HL-60/S4 treated with phorbol 12-myristate 13-acetate at 8.2 ng/mL for 4 days and 3 days (cell line): ENCODE measurements around the gene CDC37L1.

Experiments
- in situ Hi-C: fragments of 300-500 bp; cut with MboI; formaldehyde crosslinking; loops from 2 replicates; pipeline ENCODE4 v1.15.0; 2022; ENCODE audit warnings: low sequenced_read_pairs

CDC37L1 gene

DNA sequence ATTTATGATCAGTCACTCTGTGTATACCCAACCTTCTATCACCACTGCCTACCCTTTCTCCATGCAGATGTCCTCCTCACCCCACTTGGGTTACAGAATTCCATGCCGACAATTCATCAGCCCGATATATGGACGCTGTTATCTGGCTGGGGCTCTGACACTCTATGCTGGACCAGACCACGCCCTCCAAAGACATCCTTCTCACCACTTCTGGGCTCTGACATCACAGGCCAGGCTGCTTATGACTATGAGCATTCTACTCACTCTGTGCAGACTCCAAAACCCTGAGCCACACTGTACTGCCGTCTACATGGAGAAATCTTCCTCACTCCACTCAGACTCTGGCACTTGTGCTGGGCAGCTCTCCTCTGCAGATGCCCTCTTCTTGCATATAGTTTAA, 69.2 kb downstream of the CDC37L1 start:
- in situ Hi-C loops: no loop called here

DNA sequence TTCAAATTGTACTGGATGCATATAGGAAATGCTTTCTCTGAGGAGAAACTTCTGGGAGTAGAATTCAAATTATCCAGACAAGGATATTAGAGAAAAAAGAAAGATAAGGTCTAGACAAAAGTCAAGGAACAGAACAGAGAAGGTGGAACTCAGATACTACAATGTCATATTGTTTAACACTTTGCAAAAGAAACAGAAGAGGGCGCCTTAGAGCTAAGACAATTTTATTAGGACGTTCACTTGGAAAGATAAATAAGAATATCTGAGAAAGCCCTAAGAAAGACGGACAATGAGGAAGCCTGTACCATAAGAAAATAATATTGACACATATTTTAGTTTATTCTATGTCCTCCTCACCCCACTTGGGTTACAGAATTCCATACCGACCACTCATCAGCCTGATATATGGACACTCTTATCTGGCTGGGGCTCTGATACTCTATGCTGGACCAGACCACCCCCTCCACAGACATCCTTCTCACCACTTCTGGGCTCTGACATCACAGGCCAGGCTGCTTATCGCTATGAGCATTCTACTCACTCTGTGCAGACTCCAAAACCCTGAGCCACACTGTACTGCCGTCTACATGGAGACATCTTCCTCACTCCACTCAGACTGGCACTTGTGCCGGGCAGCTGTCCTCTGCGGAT, 70.8 kb downstream of the CDC37L1 start:
- in situ Hi-C loops: loop anchor here (10.0 to 25.0 kb wide), 2 partner anchors 237 to 685 kb away; partner anchors contain the start of genes JAK2 and PLGRKT

DNA sequence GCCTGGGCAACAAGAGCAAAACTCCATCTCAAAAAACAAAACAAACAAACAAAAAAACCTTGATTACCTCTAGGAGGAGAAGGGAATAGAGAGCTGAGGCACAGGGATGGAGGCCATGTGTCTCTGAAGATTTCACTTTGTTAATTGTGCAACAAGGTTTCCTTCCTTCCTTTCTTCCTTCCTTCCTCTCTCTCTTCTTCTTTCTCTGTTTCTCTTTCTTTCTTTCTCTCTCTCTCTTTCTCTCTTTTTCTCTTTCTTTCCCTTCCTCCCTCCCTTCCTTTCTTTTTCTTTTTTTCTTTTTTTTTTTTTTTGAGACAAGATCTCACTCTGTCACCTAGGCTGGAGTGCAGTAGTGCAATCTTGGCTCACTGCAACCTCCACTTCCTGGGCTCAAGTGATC, 75.2 kb downstream of the CDC37L1 start:
- in situ Hi-C loops: loop anchor here (10.0 to 25.0 kb wide), 2 partner anchors 233 to 680 kb away; partner anchors contain the start of genes JAK2 and PLGRKT

DNA sequence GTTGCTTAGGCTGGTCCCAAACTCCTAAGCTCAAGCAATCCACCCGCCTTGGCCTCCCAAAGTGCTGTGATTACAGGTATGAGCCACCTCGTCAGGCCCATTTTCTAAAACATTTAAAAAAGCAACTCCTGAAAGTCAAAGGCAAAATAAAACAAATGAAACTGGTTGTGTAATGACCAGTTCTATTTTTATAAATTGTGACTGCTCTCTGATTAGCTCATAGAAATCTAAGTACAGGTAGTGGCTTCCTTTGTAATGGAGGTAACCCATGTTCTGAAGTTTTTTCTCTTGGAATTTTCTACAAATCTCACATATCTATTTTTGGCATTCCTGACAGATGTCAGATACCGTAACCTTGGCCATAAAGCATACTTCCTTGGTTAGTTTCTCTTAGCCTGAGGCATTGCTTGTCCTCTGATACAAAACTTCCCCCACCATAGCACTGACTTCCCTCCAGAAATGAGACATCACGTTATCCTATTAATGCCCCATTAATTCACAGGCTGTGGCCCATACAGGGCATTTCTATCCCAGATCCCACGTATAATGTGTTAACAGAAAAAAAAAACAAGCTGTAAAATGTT, 75.7 kb downstream of the CDC37L1 start:
- in situ Hi-C loops: loop anchor here (10.0 to 25.0 kb wide), 2 partner anchors 232 to 680 kb away; partner anchors contain the start of genes JAK2 and PLGRKT

DNA sequence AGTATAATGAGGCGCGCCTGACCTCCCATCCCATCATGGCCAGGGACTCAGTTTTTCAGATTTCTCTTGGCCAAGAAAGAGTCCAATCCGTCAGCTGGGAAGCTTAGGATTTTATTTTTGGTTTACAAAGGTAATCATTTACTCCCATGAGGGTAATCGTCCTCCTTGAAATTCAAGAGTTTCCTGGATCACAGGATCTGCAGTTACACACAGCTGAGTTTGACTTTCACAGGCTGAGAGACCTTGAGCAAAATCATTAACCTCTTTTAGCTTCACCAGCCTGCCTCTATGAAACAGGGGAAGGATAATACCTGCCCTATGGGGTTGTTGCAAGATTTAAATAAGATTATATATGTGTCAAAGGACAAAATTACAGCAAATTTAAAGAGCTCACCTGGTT, 77.1 kb downstream of the CDC37L1 start:
- in situ Hi-C loops: loop anchor here (10.0 to 25.0 kb wide), 2 partner anchors 231 to 678 kb away; partner anchors contain the start of genes JAK2 and PLGRKT
